ENCODE data around the gene PPP1R7. TPM values are rescaled to one million over a fixed set of nuclear protein-coding genes. Genes with fewer than 3 reads are reported as not detected.

Gene PPP1R7
- total RNA-seq, 1 donor from 2014 or later, result 49.9 TPM

GRCh38 chr2:241122376-241123002, 27.8 kb upstream of the PPP1R7 start:
- DNase-seq (ENCODE audit: low spot score, unreplicated experiment), result no peak
- H3K4me3 Mint-ChIP-seq (ENCODE audit: low read depth), result no peak overlapping the region
- no peaks in the 10 kb centered on the region for H3K4me1 Mint-ChIP-seq (ENCODE audit: low read depth)
- H3K9me3 Mint-ChIP-seq (ENCODE audit: low read depth), result no peaks in the 10 kb centered on the region
- H3K36me3 Mint-ChIP-seq (ENCODE audit: insufficient read depth), result peaks cover 11% of the 10 kb centered on the region
- H3K27ac Mint-ChIP-seq, result no peak overlapping the region
- no peak for TF ChIP-seq CTCF (IDR thresholded peaks at IDR 0.05; ENCODE audit: unreplicated experiment)
- H3K27me3 Mint-ChIP-seq, result no peaks in the 10 kb centered on the region

GRCh38 chr2:241123816-241124536, 26.3 kb upstream of the PPP1R7 start:
- peaks cover 11% of the 10 kb centered on the region for H3K36me3 Mint-ChIP-seq (ENCODE audit: insufficient read depth)
- H3K9me3 Mint-ChIP-seq (ENCODE audit: low read depth), result no peaks in the 10 kb centered on the region
- DNase-seq (ENCODE audit: low spot score, unreplicated experiment), result no peak
- TF ChIP-seq CTCF (IDR thresholded peaks at IDR 0.05; ENCODE audit: unreplicated experiment), result no peak
- no peak overlapping the region for H3K4me3 Mint-ChIP-seq (ENCODE audit: low read depth)
- H3K27me3 Mint-ChIP-seq, result no peaks in the 10 kb centered on the region
- no peaks in the 10 kb centered on the region for H3K4me1 Mint-ChIP-seq (ENCODE audit: low read depth)
- no peak overlapping the region for H3K27ac Mint-ChIP-seq

DNA sequence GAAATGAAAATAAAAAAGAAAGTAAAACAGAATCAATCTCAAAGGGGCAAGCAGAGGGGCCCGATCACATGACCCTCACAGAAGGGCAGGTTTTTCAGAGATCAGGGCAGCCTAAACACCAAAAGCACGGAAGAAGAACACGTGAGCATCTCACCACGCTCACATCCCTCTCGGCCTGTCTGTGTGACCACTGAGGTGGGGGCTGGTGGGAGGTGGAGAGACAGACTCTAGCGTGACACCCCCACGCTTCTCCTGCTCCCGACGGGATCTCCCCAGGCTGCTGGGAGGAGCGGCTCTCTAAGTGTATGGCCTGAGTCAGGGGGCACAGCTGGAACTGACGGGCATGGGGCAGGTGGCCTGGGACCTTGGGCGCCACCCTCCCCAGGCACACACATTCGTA, 24.6 kb upstream of the PPP1R7 start:
- TF ChIP-seq CTCF (IDR thresholded peaks at IDR 0.05; ENCODE audit: unreplicated experiment), result no peak
- Mint-ChIP-seq H3K27me3 (no peaks in the 10 kb centered on the region), H3K4me1 (ENCODE audit: low read depth) (no peaks in the 10 kb centered on the region), H3K9me3 (ENCODE audit: low read depth) (no peaks in the 10 kb centered on the region), H3K36me3 (ENCODE audit: insufficient read depth) (peaks cover 9% of the 10 kb centered on the region), H3K4me3 (ENCODE audit: low read depth) (no peak overlapping the region), H3K27ac (no peak overlapping the region)
- no peak for DNase-seq (ENCODE audit: low spot score, unreplicated experiment)

- H3K4me1 Mint-ChIP-seq (ENCODE audit: low read depth), result no peaks in the 10 kb centered on the region
- peaks cover 3% of the 10 kb centered on the region for H3K36me3 Mint-ChIP-seq (ENCODE audit: insufficient read depth)
- no peak overlapping the region for H3K4me3 Mint-ChIP-seq (ENCODE audit: low read depth)
- TF ChIP-seq CTCF (IDR thresholded peaks at IDR 0.05; ENCODE audit: unreplicated experiment), result no peak
- no peaks in the 10 kb centered on the region for H3K9me3 Mint-ChIP-seq (ENCODE audit: low read depth)
- no peaks in the 10 kb centered on the region for H3K27me3 Mint-ChIP-seq
- no peak for DNase-seq (ENCODE audit: low spot score, unreplicated experiment)
- H3K27ac Mint-ChIP-seq, result no peak overlapping the region
These were observed 24.1 kb upstream of the PPP1R7 start for GRCh38 chr2:241126201-241126611.

- H3K27ac Mint-ChIP-seq, result no peak overlapping the region
- no peaks in the 10 kb centered on the region for H3K9me3 Mint-ChIP-seq (ENCODE audit: low read depth)
- no peaks in the 10 kb centered on the region for H3K27me3 Mint-ChIP-seq
- H3K36me3 Mint-ChIP-seq (ENCODE audit: insufficient read depth), result no peaks in the 10 kb centered on the region
- TF ChIP-seq CTCF (IDR thresholded peaks at IDR 0.05; ENCODE audit: unreplicated experiment), result no peak
- DNase-seq (ENCODE audit: low spot score, unreplicated experiment), result no peak
- H3K4me3 Mint-ChIP-seq (ENCODE audit: low read depth), result no peak overlapping the region
- no peaks in the 10 kb centered on the region for H3K4me1 Mint-ChIP-seq (ENCODE audit: low read depth)
These were observed 23.5 kb upstream of the PPP1R7 start for GRCh38 chr2:241126771-241127202.

Measured in progenitor cell of endocrine pancreas (in vitro differentiated cells).